Astrocyte (in vitro differentiated cells and primary cell): Measurements from ENCODE around the gene VEZT. TPM values are rescaled to one million over a fixed set of nuclear protein-coding genes. Genes with fewer than 3 reads are reported as not detected.
A peak's percentile ranks its signal among the peaks of the same experiment; 100 is the strongest.

Experiments used
- DNase-seq: peaks from one replicate; pipeline ENCODE4 v3.0.0-alpha.2; 2010; ENCODE audit warnings: low read depth
- FAIRE-seq: peaks from 2 replicates; lab custom pipeline; 2011; peaks lifted over from hg19 to GRCh38; lab: Jason Lieb, UNC
- H2AFZ ChIP-seq: 2 replicates; pipeline ENCODE4 v1.6.0; 2012; ENCODE audit warnings: low read depth, low read length, inconsistent platforms
- H3K27ac ChIP-seq: 2 replicates; pipeline ENCODE4 v1.5.1; 2011; ENCODE audit warnings: low read depth, low read length, inconsistent platforms
- H3K27me3 ChIP-seq: 2 replicates; pipeline ENCODE4 v1.6.0; 2011; ENCODE audit warnings: low read length, inconsistent platforms; ENCODE audit not compliant: insufficient read depth
- H3K36me3 ChIP-seq: 2 replicates; pipeline ENCODE4 v1.5.1; 2011; ENCODE audit warnings: low read length, inconsistent platforms; ENCODE audit not compliant: insufficient read depth
- H3K4me1 ChIP-seq: 2 replicates; pipeline ENCODE4 v1.5.1; 2011; ENCODE audit warnings: low read length, inconsistent platforms; ENCODE audit not compliant: insufficient read depth
- H3K4me2 ChIP-seq: 2 replicates; pipeline ENCODE4 v1.6.0; 2012; ENCODE audit warnings: low read length, inconsistent platforms
- H3K4me3 ChIP-seq: 2 replicates; pipeline ENCODE4 v1.5.1; 2011; ENCODE audit warnings: low read depth, mild to moderate bottlenecking, low read length, inconsistent platforms; ENCODE audit not compliant: insufficient read depth
- H3K79me2 ChIP-seq: 2 replicates; pipeline ENCODE4 v1.6.0; 2012; ENCODE audit warnings: mild to moderate bottlenecking, low read length, inconsistent platforms; ENCODE audit not compliant: insufficient read depth
- H3K9ac ChIP-seq: 2 replicates; pipeline ENCODE4 v1.6.0; 2012; ENCODE audit warnings: mild to moderate bottlenecking, low read length, inconsistent platforms
- H3K9me3 ChIP-seq: 2 replicates; pipeline ENCODE4 v1.5.1; 2012; ENCODE audit warnings: low read depth, mild to moderate bottlenecking, low read length, inconsistent platforms; ENCODE audit not compliant: insufficient read depth
- H4K20me1 ChIP-seq: 2 replicates; pipeline ENCODE4 v1.6.0; 2012; ENCODE audit warnings: low read length, inconsistent platforms; ENCODE audit not compliant: insufficient read depth
- H3K27ac Mint-ChIP-seq: one replicate; pipeline ENCODE4 v1.8.0; 2021; ENCODE audit warnings: mild to moderate bottlenecking, mixed read lengths; ENCODE audit not compliant: unreplicated experiment
- H3K27me3 Mint-ChIP-seq: one replicate; pipeline ENCODE4 v1.8.0; 2021; ENCODE audit warnings: low read depth, mixed read lengths; ENCODE audit not compliant: unreplicated experiment
- H3K36me3 Mint-ChIP-seq: one replicate; pipeline ENCODE4 v1.8.0; 2021; ENCODE audit warnings: low read depth, mixed read lengths; ENCODE audit not compliant: unreplicated experiment
- H3K4me1 Mint-ChIP-seq: one replicate; pipeline ENCODE4 v1.8.0; 2021; ENCODE audit warnings: low read depth, mixed read lengths; ENCODE audit not compliant: unreplicated experiment
- H3K4me3 Mint-ChIP-seq: one replicate; pipeline ENCODE4 v1.8.0; 2021; ENCODE audit warnings: mild to moderate bottlenecking, moderate library complexity, mixed read lengths; ENCODE audit not compliant: unreplicated experiment
- H3K9me3 Mint-ChIP-seq: one replicate; pipeline ENCODE4 v1.8.0; 2021; ENCODE audit warnings: mild to moderate bottlenecking, mixed read lengths; ENCODE audit not compliant: unreplicated experiment
- CTCF ChIP-seq: IDR thresholded peaks from 2 replicates; pipeline ENCODE4 v1.5.1; 2011; ENCODE audit warnings: low read depth, mild to moderate bottlenecking, inconsistent platforms, low read length, moderate library complexity; ENCODE audit not compliant: insufficient read depth
- EZH2 ChIP-seq: IDR thresholded peaks from 2 replicates; pipeline ENCODE4 v1.6.1; 2012; ENCODE audit warnings: mild to moderate bottlenecking, low read length, inconsistent platforms; ENCODE audit not compliant: insufficient read depth
- total RNA-seq: library from RNA; stranded (reverse); gene quantifications from 2 replicates; pipeline ENCODE4 v1.2.1, GENCODE V29; 2021

The VEZT gene
- total RNA-seq, 1 donor from 2014 or later = 106 TPM

GRCh38 chr12:95225645-95226212, 8.1 kb downstream of the VEZT start:
- Histone ChIP-seq H3K4me1 (peaks cover 4% of the 10 kb centered on the region), H2AFZ (no peak overlapping the region), H4K20me1 (peaks cover 53% of the 10 kb centered on the region), H3K4me3 (no peak overlapping the region), H3K4me2 (no peak overlapping the region), H3K9ac (no peak overlapping the region), H3K27me3 (no peaks in the 10 kb centered on the region), H3K9me3 (no peaks in the 10 kb centered on the region), H3K79me2 (peaks cover 98% of the 10 kb centered on the region), H3K36me3 (no peaks in the 10 kb centered on the region), H3K27ac (no peak overlapping the region)
- Mint-ChIP-seq H3K4me3 (no peak overlapping the region), H3K36me3 (peaks cover 5% of the 10 kb centered on the region), H3K27me3 (no peaks in the 10 kb centered on the region), H3K4me1 (peaks cover 17% of the 10 kb centered on the region), H3K27ac (no peak overlapping the region), H3K9me3 (no peaks in the 10 kb centered on the region)
- TF ChIP-seq EZH2 (no peak), CTCF (no peak)
- DNase-seq (no peak), FAIRE-seq (no peak)

- H3K9ac ChIP-seq = no peak overlapping the region
- no peak overlapping the region for H2AFZ ChIP-seq
- no peaks in the 10 kb centered on the region for H3K27me3 ChIP-seq
- peaks cover 96% of the 10 kb centered on the region for H3K79me2 ChIP-seq
- DNase-seq (no peak), FAIRE-seq (no peak)
- no peaks in the 10 kb centered on the region for H3K9me3 ChIP-seq
- H4K20me1 ChIP-seq = peaks cover 44% of the 10 kb centered on the region
- Mint-ChIP-seq H3K4me3 (no peak overlapping the region), H3K9me3 (no peaks in the 10 kb centered on the region), H3K27ac (no peak overlapping the region), H3K4me1 (peaks cover 21% of the 10 kb centered on the region), H3K36me3 (peaks cover 5% of the 10 kb centered on the region), H3K27me3 (no peaks in the 10 kb centered on the region)
- H3K4me3 ChIP-seq = no peak overlapping the region
- H3K36me3 ChIP-seq = no peaks in the 10 kb centered on the region
- no peak overlapping the region for H3K27ac ChIP-seq
- H3K4me2 ChIP-seq = no peak overlapping the region
- TF ChIP-seq EZH2 (no peak), CTCF (no peak)
- peaks cover 4% of the 10 kb centered on the region for H3K4me1 ChIP-seq
These were observed 10.3 kb downstream of the VEZT start for GRCh38 chr12:95227818-95228356.

GRCh38 chr12:95228617-95229016, 11.0 kb downstream of the VEZT start:
- Histone ChIP-seq H3K79me2 (peaks cover 96% of the 10 kb centered on the region), H3K4me3 (no peak overlapping the region), H3K9me3 (no peaks in the 10 kb centered on the region), H3K27me3 (no peaks in the 10 kb centered on the region), H3K36me3 (no peaks in the 10 kb centered on the region), H3K9ac (no peak overlapping the region), H4K20me1 (peaks cover 45% of the 10 kb centered on the region), H3K4me2 (no peak overlapping the region), H2AFZ (no peak overlapping the region), H3K4me1 (peaks cover 4% of the 10 kb centered on the region), H3K27ac (no peak overlapping the region)
- no peak for TF ChIP-seq EZH2
- TF ChIP-seq CTCF = no peak
- no peaks in the 10 kb centered on the region for H3K9me3 Mint-ChIP-seq
- H3K27me3 Mint-ChIP-seq = no peaks in the 10 kb centered on the region
- peaks cover 19% of the 10 kb centered on the region for H3K4me1 Mint-ChIP-seq
- no peak for DNase-seq
- peak overlapping the region; percentile 53 for H3K27ac Mint-ChIP-seq
- FAIRE-seq = no peak
- no peak overlapping the region for H3K4me3 Mint-ChIP-seq
- peaks cover 5% of the 10 kb centered on the region for H3K36me3 Mint-ChIP-seq
